ENCODE measurements around the gene UVRAG. TPM values are rescaled to one million over a fixed set of nuclear protein-coding genes. Genes with fewer than 3 reads are reported as not detected.

Gene UVRAG
- total and polyA plus RNA-seq, 2 of the 13 experiments (the other 11 are each of a cell fraction or from before 2014, with no cell fraction given) = 9.7 to 17.3 TPM

DNA sequence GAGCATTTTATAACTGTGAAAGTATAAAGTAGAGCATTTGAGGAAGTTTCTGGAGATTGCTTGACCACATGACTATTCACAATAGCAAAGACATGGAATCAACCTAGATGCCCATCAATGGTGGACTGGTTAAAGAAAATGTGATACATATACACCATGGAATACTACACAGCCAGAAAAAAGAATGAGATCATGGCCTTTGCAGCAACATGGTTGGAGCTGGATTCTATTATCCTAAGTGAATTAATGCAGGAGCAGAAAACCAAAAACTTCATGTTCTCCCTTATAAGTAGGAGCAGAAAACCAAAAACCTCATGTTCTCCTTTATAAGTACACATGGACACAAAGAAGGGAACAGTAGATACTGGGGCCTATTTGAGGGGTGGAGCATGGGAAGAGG lies 30.3 kb downstream of the UVRAG start:
- no peaks in the 10 kb centered on the region for H3K27me3 ChIP-seq (ENCODE audit: control insufficient read depth in 1 of 2, insufficient read depth in 2 of 2, low read length in 2 of 2)
- no peak for ATAC-seq
- intact Hi-C loops (cut with micrococcal nuclease; ENCODE audit: unreplicated experiment) = no loop called here
- H2AFZ ChIP-seq (ENCODE audit: low read length) = no peak overlapping the region
- H3K9ac ChIP-seq (ENCODE audit: insufficient read depth, low read depth, low read length) = no peak overlapping the region
- H3K27ac ChIP-seq (ENCODE audit: extremely low read length, insufficient read depth, low read length) = no peak overlapping the region
- DNase-seq (ENCODE audit: low spot score) = no peak
- H3K36me3 ChIP-seq (replicated peaks in 1 of 2; ENCODE audit: control insufficient read depth in 1 of 2, insufficient read depth in 2 of 2, low read length in 2 of 2) = peaks cover 0 to 1% of the 10 kb centered on the region in 2 experiments; a peak in 2 of 5 replicates
- H3K9me3 ChIP-seq (ENCODE audit: low read length) = no peaks in the 10 kb centered on the region
- no TSS peak for BruUV-seq (replicated peaks)
- no peaks in the 10 kb centered on the region for H3K4me1 ChIP-seq (ENCODE audit: insufficient read depth, low read length)
- no peak overlapping the region for H3K4me3 ChIP-seq (replicated peaks in 1 of 3; ENCODE audit: insufficient read depth in 1 of 3, low read depth in 2 of 3, low read length in 3 of 3)
- H3K79me2 ChIP-seq (ENCODE audit: insufficient read depth, low read length) = peaks cover 11% of the 10 kb centered on the region
- no peak for FAIRE-seq
- no peak overlapping the region for H3K4me2 ChIP-seq (ENCODE audit: low read depth, low read length)
- no peaks in the 10 kb centered on the region for H4K20me1 ChIP-seq (ENCODE audit: insufficient read depth, low read length)
- CTCF ChIA-PET (ENCODE audit: low intra/inter-chr PET ratio, low total read pairs) = no interaction called here
- no peak for TF ChIP-seq HIVEP1 (CRISPR knock-in tag; IDR thresholded peaks at IDR 0.05)
- TF ChIP-seq CHCHD3 (CRISPR knock-in tag; IDR thresholded peaks at IDR 0.05) = no peak
- TF ChIP-seq, protein P1, sequence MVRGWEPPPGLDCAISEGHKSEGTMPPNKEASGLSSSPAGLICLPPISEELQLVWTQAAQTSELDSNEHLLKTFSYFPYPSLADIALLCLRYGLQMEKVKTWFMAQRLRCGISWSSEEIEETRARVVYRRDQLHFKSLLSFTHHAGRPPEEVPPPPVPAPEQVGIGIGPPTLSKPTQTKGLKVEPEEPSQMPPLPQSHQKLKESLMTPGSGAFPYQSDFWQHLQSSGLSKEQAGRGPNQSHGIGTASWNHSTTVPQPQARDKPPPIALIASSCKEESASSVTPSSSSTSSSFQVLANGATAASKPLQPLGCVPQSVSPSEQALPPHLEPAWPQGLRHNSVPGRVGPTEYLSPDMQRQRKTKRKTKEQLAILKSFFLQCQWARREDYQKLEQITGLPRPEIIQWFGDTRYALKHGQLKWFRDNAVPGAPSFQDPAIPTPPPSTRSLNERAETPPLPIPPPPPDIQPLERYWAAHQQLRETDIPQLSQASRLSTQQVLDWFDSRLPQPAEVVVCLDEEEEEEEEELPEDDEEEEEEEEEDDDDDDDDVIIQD (CRISPR knock-in tag; IDR thresholded peaks at IDR 0.05; ENCODE audit: low read depth) = no peak
- TF ChIP-seq ZNF441 (CRISPR knock-in tag; IDR thresholded peaks at IDR 0.05; ENCODE audit: borderline replicate concordance) = no peak
- no peak for TF ChIP-seq ZBTB1 (CRISPR knock-in tag; IDR thresholded peaks at IDR 0.05; ENCODE audit: borderline replicate concordance)
- no peak for TF ChIP-seq ZNF577 (CRISPR knock-in tag; IDR thresholded peaks at IDR 0.05; ENCODE audit: borderline replicate concordance, low read depth)
- no peak for TF ChIP-seq ZIK1 (CRISPR knock-in tag; IDR thresholded peaks at IDR 0.05; ENCODE audit: borderline replicate concordance, low read depth)
- TF ChIP-seq ADNP (CRISPR knock-in tag; IDR thresholded peaks at IDR 0.05) = no peak
- TF ChIP-seq, protein P2, sequence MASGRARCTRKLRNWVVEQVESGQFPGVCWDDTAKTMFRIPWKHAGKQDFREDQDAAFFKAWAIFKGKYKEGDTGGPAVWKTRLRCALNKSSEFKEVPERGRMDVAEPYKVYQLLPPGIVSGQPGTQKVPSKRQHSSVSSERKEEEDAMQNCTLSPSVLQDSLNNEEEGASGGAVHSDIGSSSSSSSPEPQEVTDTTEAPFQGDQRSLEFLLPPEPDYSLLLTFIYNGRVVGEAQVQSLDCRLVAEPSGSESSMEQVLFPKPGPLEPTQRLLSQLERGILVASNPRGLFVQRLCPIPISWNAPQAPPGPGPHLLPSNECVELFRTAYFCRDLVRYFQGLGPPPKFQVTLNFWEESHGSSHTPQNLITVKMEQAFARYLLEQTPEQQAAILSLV (CRISPR knock-in tag; IDR thresholded peaks at IDR 0.05; ENCODE audit: borderline replicate concordance) = no peak
- TF ChIP-seq GPN1 (CRISPR knock-in tag; IDR thresholded peaks at IDR 0.05; ENCODE audit: borderline replicate concordance) = no peak
- no peak for TF ChIP-seq ZNF282 (IDR thresholded peaks at IDR 0.05; ENCODE audit: partially characterized antibody)
- TF ChIP-seq, protein P3, sequence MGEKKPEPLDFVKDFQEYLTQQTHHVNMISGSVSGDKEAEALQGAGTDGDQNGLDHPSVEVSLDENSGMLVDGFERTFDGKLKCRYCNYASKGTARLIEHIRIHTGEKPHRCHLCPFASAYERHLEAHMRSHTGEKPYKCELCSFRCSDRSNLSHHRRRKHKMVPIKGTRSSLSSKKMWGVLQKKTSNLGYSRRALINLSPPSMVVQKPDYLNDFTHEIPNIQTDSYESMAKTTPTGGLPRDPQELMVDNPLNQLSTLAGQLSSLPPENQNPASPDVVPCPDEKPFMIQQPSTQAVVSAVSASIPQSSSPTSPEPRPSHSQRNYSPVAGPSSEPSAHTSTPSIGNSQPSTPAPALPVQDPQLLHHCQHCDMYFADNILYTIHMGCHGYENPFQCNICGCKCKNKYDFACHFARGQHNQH (CRISPR knock-in tag; IDR thresholded peaks at IDR 0.05) = no peak
- in situ Hi-C loops (cut with HindIII; ENCODE audit: extremely low pct_ligation_motif_present, low pct_unique_long_range_greater_than_20kb) = no loop called here
- POLR2A ChIA-PET = no interaction called here

Data from HepG2 (cell line).